ENCODE measurements around the gene PDSS2. TPM values are rescaled to one million over a fixed set of nuclear protein-coding genes. Genes with fewer than 3 reads are reported as not detected.
A peak's percentile ranks its signal among the peaks of the same experiment; 100 is the strongest.

Gene PDSS2
- total and polyA plus RNA-seq, 2 of the 8 experiments (the other 6 are each of a cell fraction or from before 2014, with no cell fraction given): 10.7 to 16.1 TPM

DNA sequence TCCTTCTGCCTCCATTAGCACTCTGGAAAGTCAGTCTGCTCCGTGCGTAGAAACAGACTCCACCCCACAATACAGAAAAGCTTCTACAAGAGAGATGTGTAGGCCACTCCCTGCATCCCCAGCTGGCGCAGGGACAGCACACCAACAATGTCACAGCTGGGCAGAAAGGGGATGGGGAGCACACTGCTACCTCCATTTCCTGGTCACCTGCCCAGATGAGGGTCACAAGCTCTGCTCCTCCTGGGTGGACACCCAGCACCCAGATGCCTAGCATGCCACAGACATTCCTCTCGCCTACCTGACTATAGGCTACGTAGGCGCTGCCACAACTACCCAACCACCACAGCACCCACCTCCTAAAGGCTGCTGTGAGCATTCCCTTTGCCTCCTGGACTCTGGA is 356.3 kb downstream of the PDSS2 start:
- H2AFZ ChIP-seq (ENCODE audit: low read length): no peak overlapping the region
- no peak overlapping the region for H3K14ac ChIP-seq (ENCODE audit: insufficient read length)
- 78% methylated on average over 6 of the region's 6 CpGs; no CpG with 5 or more reads in 1 of the 2 experiments for WGBS, 2 experiments (ENCODE audit: extremely low coverage in 1 of 2, insufficient coverage in 1 of 2, insufficient read length in 1 of 2, insufficient replicate concordance in 2 of 2, low coverage in 1 of 2, low lambda C conversion rate in 2 of 2, missing lambda C conversion rate in 1 of 2)
- peak overlapping the region; percentile 94; the same call in 1 of the 2 replicates for H2AK5ac ChIP-seq (ENCODE audit: low read depth, low read length)
- H3K9ac ChIP-seq (replicated peaks in 1 of 4; ENCODE audit: extremely low read depth in 1 of 4, low read depth in 3 of 4, low read length in 3 of 4): no peak overlapping the region; a peak in 1 of 7 replicates
- H4K5ac ChIP-seq (ENCODE audit: insufficient read length, low read depth, low read length): no peak overlapping the region
- peaks cover 0 to 10% (median 4%) of the 10 kb centered on the region in 4 experiments; a peak in 6 of 8 replicates for H3K36me3 ChIP-seq (ENCODE audit: control insufficient read depth in 2 of 4, insufficient read depth in 4 of 4, low read length in 3 of 4)
- H3K23me2 ChIP-seq (ENCODE audit: low read depth, low read length): no peaks in the 10 kb centered on the region; the same call in 1 of the 2 replicates
- peak; percentile 88 for TF ChIP-seq TEAD4 (IDR thresholded peaks at IDR 0.05; ENCODE audit: low read depth, low read length)
- TF ChIP-seq TAF7 (optimal IDR thresholded peaks at IDR 0.05; ENCODE audit: borderline replicate concordance, low read depth, low read length): no peak
- TF ChIP-seq YY1 (IDR thresholded peaks at IDR 0.05; ENCODE audit: low read depth, low read length): 0 out of 2 replicates have a peak, but pooled peaks have one; percentile 32
- peak overlapping the region; percentile 98 for H2BK12ac ChIP-seq (ENCODE audit: low read depth, low read length)
- peak overlapping the region; percentile 25 to 30; a peak in 2 of 4 replicates for H3K4me2 ChIP-seq (ENCODE audit: insufficient read depth in 1 of 2, low read depth in 2 of 2, low read length in 2 of 2)
- no peak for FAIRE-seq
- ChIA-PET POLR2A (ENCODE audit: partially characterized antibody) (interaction anchor here (0.6 to 4.8 kb wide), 4 partner anchors 10 to 487 kb away, joined by 4 to 27 read pairs (median 14); partner anchors contain the start of gene BEND3), CTCF (ENCODE audit: partially characterized antibody) (interaction anchor here (1.3 to 1.9 kb wide), 7 partner anchors 11 to 76 kb away, joined by 4 to 9 read pairs (median 5); partner anchors contain the start of gene BEND3)
- peak overlapping the region; percentile 58; the same call in 1 of the 2 replicates for H2BK5ac ChIP-seq (ENCODE audit: low read depth, low read length)
- no peak overlapping the region for H4K8ac ChIP-seq (ENCODE audit: extremely low read depth, insufficient read depth, low read length)
- H3K4ac ChIP-seq (replicated peaks; ENCODE audit: insufficient read length, low read depth, low read length): no peak overlapping the region
- no peak overlapping the region for H3K56ac ChIP-seq (replicated peaks; ENCODE audit: insufficient read length, low read depth, low read length)
- no peak overlapping the region for H2BK120ac ChIP-seq (replicated peaks; ENCODE audit: low read depth, low read length)
- H3K9me3 ChIP-seq (ENCODE audit: insufficient read depth in 2 of 2, low read depth in 1 of 2, low read length in 1 of 2): no peaks in the 10 kb centered on the region
- H3K18ac ChIP-seq (ENCODE audit: extremely low read depth, low read length): peak overlapping the region; percentile 84
- peak overlapping the region; percentile 77 for H4K91ac ChIP-seq (replicated peaks; ENCODE audit: insufficient read length, low read length)
- H3K79me1 ChIP-seq (ENCODE audit: low read depth, low read length): peaks cover 8% of the 10 kb centered on the region; the same call in 1 of the 2 replicates
- H2BK15ac ChIP-seq (ENCODE audit: low read length): peak overlapping the region; percentile 95; the same call in 1 of the 2 replicates
- H3K27me3 ChIP-seq (replicated peaks in 1 of 4; ENCODE audit: control insufficient read depth in 3 of 4, extremely low read depth in 1 of 4, insufficient read depth in 3 of 4, low read length in 3 of 4): no peaks in the 10 kb centered on the region
- no peak overlapping the region for H3K23ac ChIP-seq (ENCODE audit: insufficient read length)
- peaks cover 18 to 29% (median 24%) of the 10 kb centered on the region in 4 experiments for H3K4me1 ChIP-seq (replicated peaks in 1 of 4; ENCODE audit: control insufficient read depth in 3 of 4, insufficient read depth in 4 of 4, low read length in 3 of 4)
- peak overlapping the region; percentile 90 for H2BK20ac ChIP-seq (ENCODE audit: low read length)
- H3K27ac ChIP-seq (ENCODE audit: low read depth, low read length): no peak overlapping the region
- no peaks in the 10 kb centered on the region for H4K20me1 ChIP-seq (replicated peaks in 1 of 2; ENCODE audit: control insufficient read depth in 1 of 2, insufficient read depth in 2 of 2, low read length in 2 of 2)
- no peak overlapping the region for H3K4me3 ChIP-seq (ENCODE audit: extremely low read depth in 1 of 4, insufficient read depth in 2 of 4, low read depth in 3 of 4, low read length in 4 of 4)
- peaks cover 0 to 72% of the 10 kb centered on the region in 2 experiments; a peak in 3 of 4 replicates for H3K79me2 ChIP-seq (ENCODE audit: control insufficient read depth in 1 of 2, insufficient read depth in 2 of 2, low read length in 2 of 2)
- no peak for DNase-seq (ENCODE audit: low read depth in 1 of 2, low spot score in 2 of 2)
